HCT116 (cell line): ENCODE measurements around the gene ADAMTS4.

ENCODE experiments used
- CEBPB ChIP-seq: IDR thresholded peaks from 2 replicates; pipeline ENCODE4 v1.6.1; 2012; ENCODE audit warnings: low read depth
- ELF1 ChIP-seq: IDR thresholded peaks from 2 replicates; pipeline ENCODE4 v1.6.1; 2012; ENCODE audit warnings: low read depth, borderline replicate concordance
- EZH2 ChIP-seq: fragments of 200-600 bp; sonication (generic); IDR thresholded peaks from 2 replicates; pipeline ENCODE4 v1.6.1; 2017; ENCODE audit warnings: antibody characterized with exemption, mixed run types
- JUND ChIP-seq: IDR thresholded peaks from 2 replicates; pipeline ENCODE4 v1.6.1; 2012
- POLR2A ChIP-seq: IDR thresholded peaks from 2 replicates; pipeline ENCODE4 v1.7.0; 2011; ENCODE audit warnings: borderline replicate concordance; ENCODE audit not compliant: insufficient read depth, insufficient read length; ENCODE audit errors: extremely low read depth
- POLR2AphosphoS5 ChIP-seq: IDR thresholded peaks from 2 replicates; pipeline ENCODE4 v1.6.1; 2011; ENCODE audit warnings: mild to moderate bottlenecking, low read depth, low read length, moderate library complexity
- SIN3A ChIP-seq: IDR thresholded peaks from 2 replicates; pipeline ENCODE4 v1.6.1; 2012; ENCODE audit warnings: low read depth
- SP1 ChIP-seq: IDR thresholded peaks from 2 replicates; pipeline ENCODE4 v1.6.1; 2012; ENCODE audit warnings: low read depth
- YY1 ChIP-seq: IDR thresholded peaks from 2 replicates; pipeline ENCODE4 v1.6.1; 2011; ENCODE audit warnings: low read length, low read depth, moderate library complexity, mild to moderate bottlenecking; ENCODE audit not compliant: insufficient replicate concordance; ENCODE audit errors: extremely low read depth
- ZNF274 ChIP-seq: fragments of 200-500 bp; sonication (Bioruptor generic); IDR thresholded peaks from 2 replicates; pipeline ENCODE4 v1.6.1; 2014; ENCODE audit warnings: mild to moderate bottlenecking, low read depth, low read length, inconsistent platforms
- TF ChIP-seq, protein P1 (sequence below), 3 experiments: fragments of 200-600 bp in 1 of 3; sonication (generic) in 1 of 3; IDR thresholded peaks in 2 of 3; conservative IDR thresholded peaks in 1 of 3; 2 replicates each; pipeline ENCODE4 v1.5.1; 2012 to 2017; ENCODE audit warnings: low read depth in 2 of 3, low read length in 2 of 3, antibody characterized with exemption in 1 of 3, borderline replicate concordance in 1 of 3, control low read depth in 1 of 3, mild to moderate bottlenecking in 1 of 3, mixed read lengths in 1 of 3, mixed run types in 1 of 3, moderate library complexity in 1 of 3; ENCODE audit not compliant: insufficient read depth in 1 of 3
- TF ChIP-seq, protein P2 (sequence below): IDR thresholded peaks from 2 replicates; pipeline ENCODE4 v1.6.1; 2011; ENCODE audit warnings: mild to moderate bottlenecking, low read length, moderate library complexity; ENCODE audit not compliant: insufficient replicate concordance; ENCODE audit errors: extremely low read depth
- TF ChIP-seq, protein P3 (sequence below): IDR thresholded peaks from 2 replicates; pipeline ENCODE4 v1.6.1; 2012; ENCODE audit warnings: low read depth

DNA sequence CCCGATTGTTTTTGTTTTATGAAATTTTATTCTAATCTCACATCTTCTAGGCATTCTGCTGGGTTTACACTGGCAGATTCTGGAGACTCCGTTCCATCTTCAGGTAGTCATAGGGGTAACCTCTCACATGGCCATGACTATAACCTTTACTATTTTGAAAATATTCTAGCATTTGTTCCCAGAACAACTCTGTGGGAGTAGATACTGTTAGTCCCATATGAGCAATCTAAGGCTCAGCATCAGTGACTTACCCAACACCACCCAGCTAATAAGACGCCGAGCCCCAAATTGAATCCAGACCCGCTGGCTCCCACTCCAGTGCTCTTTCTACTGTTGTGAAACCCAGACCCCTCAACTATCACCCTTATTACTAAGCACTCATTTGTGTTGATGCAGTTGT lies 9.8 kb downstream of the ADAMTS4 start:
- TF ChIP-seq, protein P1, sequence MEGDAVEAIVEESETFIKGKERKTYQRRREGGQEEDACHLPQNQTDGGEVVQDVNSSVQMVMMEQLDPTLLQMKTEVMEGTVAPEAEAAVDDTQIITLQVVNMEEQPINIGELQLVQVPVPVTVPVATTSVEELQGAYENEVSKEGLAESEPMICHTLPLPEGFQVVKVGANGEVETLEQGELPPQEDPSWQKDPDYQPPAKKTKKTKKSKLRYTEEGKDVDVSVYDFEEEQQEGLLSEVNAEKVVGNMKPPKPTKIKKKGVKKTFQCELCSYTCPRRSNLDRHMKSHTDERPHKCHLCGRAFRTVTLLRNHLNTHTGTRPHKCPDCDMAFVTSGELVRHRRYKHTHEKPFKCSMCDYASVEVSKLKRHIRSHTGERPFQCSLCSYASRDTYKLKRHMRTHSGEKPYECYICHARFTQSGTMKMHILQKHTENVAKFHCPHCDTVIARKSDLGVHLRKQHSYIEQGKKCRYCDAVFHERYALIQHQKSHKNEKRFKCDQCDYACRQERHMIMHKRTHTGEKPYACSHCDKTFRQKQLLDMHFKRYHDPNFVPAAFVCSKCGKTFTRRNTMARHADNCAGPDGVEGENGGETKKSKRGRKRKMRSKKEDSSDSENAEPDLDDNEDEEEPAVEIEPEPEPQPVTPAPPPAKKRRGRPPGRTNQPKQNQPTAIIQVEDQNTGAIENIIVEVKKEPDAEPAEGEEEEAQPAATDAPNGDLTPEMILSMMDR (IDR thresholded peaks at IDR 0.05 in 2 of 3, conservative IDR thresholded peaks at IDR 0.05 in 1 of 3; ENCODE audit: borderline replicate concordance in 1 of 3, insufficient read depth in 1 of 3, low read depth in 2 of 3, low read length in 2 of 3), result no peak
- no peak for TF ChIP-seq YY1
- TF ChIP-seq POLR2A, result no peak
- no peak for TF ChIP-seq SP1
- TF ChIP-seq, protein P2, sequence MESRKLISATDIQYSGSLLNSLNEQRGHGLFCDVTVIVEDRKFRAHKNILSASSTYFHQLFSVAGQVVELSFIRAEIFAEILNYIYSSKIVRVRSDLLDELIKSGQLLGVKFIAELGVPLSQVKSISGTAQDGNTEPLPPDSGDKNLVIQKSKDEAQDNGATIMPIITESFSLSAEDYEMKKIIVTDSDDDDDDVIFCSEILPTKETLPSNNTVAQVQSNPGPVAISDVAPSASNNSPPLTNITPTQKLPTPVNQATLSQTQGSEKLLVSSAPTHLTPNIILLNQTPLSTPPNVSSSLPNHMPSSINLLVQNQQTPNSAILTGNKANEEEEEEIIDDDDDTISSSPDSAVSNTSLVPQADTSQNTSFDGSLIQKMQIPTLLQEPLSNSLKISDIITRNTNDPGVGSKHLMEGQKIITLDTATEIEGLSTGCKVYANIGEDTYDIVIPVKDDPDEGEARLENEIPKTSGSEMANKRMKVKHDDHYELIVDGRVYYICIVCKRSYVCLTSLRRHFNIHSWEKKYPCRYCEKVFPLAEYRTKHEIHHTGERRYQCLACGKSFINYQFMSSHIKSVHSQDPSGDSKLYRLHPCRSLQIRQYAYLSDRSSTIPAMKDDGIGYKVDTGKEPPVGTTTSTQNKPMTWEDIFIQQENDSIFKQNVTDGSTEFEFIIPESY, result no peak
- TF ChIP-seq ZNF274, result no peak
- no peak for TF ChIP-seq JUND
- TF ChIP-seq, protein P3, sequence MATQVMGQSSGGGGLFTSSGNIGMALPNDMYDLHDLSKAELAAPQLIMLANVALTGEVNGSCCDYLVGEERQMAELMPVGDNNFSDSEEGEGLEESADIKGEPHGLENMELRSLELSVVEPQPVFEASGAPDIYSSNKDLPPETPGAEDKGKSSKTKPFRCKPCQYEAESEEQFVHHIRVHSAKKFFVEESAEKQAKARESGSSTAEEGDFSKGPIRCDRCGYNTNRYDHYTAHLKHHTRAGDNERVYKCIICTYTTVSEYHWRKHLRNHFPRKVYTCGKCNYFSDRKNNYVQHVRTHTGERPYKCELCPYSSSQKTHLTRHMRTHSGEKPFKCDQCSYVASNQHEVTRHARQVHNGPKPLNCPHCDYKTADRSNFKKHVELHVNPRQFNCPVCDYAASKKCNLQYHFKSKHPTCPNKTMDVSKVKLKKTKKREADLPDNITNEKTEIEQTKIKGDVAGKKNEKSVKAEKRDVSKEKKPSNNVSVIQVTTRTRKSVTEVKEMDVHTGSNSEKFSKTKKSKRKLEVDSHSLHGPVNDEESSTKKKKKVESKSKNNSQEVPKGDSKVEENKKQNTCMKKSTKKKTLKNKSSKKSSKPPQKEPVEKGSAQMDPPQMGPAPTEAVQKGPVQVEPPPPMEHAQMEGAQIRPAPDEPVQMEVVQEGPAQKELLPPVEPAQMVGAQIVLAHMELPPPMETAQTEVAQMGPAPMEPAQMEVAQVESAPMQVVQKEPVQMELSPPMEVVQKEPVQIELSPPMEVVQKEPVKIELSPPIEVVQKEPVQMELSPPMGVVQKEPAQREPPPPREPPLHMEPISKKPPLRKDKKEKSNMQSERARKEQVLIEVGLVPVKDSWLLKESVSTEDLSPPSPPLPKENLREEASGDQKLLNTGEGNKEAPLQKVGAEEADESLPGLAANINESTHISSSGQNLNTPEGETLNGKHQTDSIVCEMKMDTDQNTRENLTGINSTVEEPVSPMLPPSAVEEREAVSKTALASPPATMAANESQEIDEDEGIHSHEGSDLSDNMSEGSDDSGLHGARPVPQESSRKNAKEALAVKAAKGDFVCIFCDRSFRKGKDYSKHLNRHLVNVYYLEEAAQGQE, result no peak
- TF ChIP-seq POLR2AphosphoS5, result no peak
- TF ChIP-seq CEBPB, result no peak
- TF ChIP-seq ELF1, result no peak
- TF ChIP-seq SIN3A, result no peak
- TF ChIP-seq EZH2, result no peak
